ENCODE measurements around the gene ARL13A.

ARL13A gene

GRCh38 chrX:100975212-100975611 lies 5.7 kb downstream of the ARL13A start:
- Histone ChIP-seq H4K20me1 (ENCODE audit: low read depth, low read length) (no peaks in the 10 kb centered on the region), H3F3A (ENCODE audit: insufficient read depth) (no peaks in the 10 kb centered on the region), H3K9ac (ENCODE audit: low read length) (no peak overlapping the region), H3K4me2 (ENCODE audit: low read depth, low read length, poor library complexity, severe bottlenecking) (no peak overlapping the region), H3K27me3 (ENCODE audit: low read length) (no peaks in the 10 kb centered on the region), H2AFZ (ENCODE audit: low read depth, low read length, severe bottlenecking) (no peak overlapping the region), H3K9me3 (ENCODE audit: insufficient read depth, low read length) (no peaks in the 10 kb centered on the region), H3K4me3 (ENCODE audit: insufficient read depth, low read length, poor library complexity, severe bottlenecking) (no peak overlapping the region), H3K79me2 (ENCODE audit: insufficient read depth, low read length) (no peaks in the 10 kb centered on the region), H3K9me2 (replicated peaks; ENCODE audit: insufficient read depth, low read length) (no peaks in the 10 kb centered on the region), H3K36me3 (ENCODE audit: low read length) (no peaks in the 10 kb centered on the region), H3K27ac (ENCODE audit: low read depth, low read length) (no peak overlapping the region)
- TF ChIP-seq CTCF (IDR thresholded peaks at IDR 0.05; ENCODE audit: insufficient read depth, low read length, poor library complexity, severe bottlenecking) = no peak
- no peak for TF ChIP-seq EZH2phosphoT487 (conservative IDR thresholded peaks at IDR 0.05; ENCODE audit: low read length)

GRCh38 chrX:100976211-100976610 lies 6.7 kb downstream of the ARL13A start:
- H3K4me2 ChIP-seq (ENCODE audit: low read depth, low read length, poor library complexity, severe bottlenecking) = no peak overlapping the region
- H3K9me3 ChIP-seq (ENCODE audit: insufficient read depth, low read length) = no peaks in the 10 kb centered on the region
- no peaks in the 10 kb centered on the region for H3K27me3 ChIP-seq (ENCODE audit: low read length)
- H3K9ac ChIP-seq (ENCODE audit: low read length) = no peak overlapping the region
- H3K36me3 ChIP-seq (ENCODE audit: low read length) = no peaks in the 10 kb centered on the region
- no peaks in the 10 kb centered on the region for H3K9me2 ChIP-seq (replicated peaks; ENCODE audit: insufficient read depth, low read length)
- no peaks in the 10 kb centered on the region for H3K79me2 ChIP-seq (ENCODE audit: insufficient read depth, low read length)
- H3F3A ChIP-seq (ENCODE audit: insufficient read depth) = no peaks in the 10 kb centered on the region
- H2AFZ ChIP-seq (ENCODE audit: low read depth, low read length, severe bottlenecking) = no peak overlapping the region
- no peak overlapping the region for H3K4me3 ChIP-seq (ENCODE audit: insufficient read depth, low read length, poor library complexity, severe bottlenecking)
- TF ChIP-seq EZH2phosphoT487 (conservative IDR thresholded peaks at IDR 0.05; ENCODE audit: low read length) (no peak), CTCF (IDR thresholded peaks at IDR 0.05; ENCODE audit: insufficient read depth, low read length, poor library complexity, severe bottlenecking) (no peak)
- H3K27ac ChIP-seq (ENCODE audit: low read depth, low read length) = no peak overlapping the region
- no peaks in the 10 kb centered on the region for H4K20me1 ChIP-seq (ENCODE audit: low read depth, low read length)

- no peaks in the 10 kb centered on the region for H3K9me2 ChIP-seq (replicated peaks; ENCODE audit: insufficient read depth, low read length)
- H3K4me2 ChIP-seq (ENCODE audit: low read depth, low read length, poor library complexity, severe bottlenecking) = no peak overlapping the region
- H2AFZ ChIP-seq (ENCODE audit: low read depth, low read length, severe bottlenecking) = no peak overlapping the region
- no peaks in the 10 kb centered on the region for H3F3A ChIP-seq (ENCODE audit: insufficient read depth)
- H3K79me2 ChIP-seq (ENCODE audit: insufficient read depth, low read length) = no peaks in the 10 kb centered on the region
- H3K27ac ChIP-seq (ENCODE audit: low read depth, low read length) = no peak overlapping the region
- H3K4me3 ChIP-seq (ENCODE audit: insufficient read depth, low read length, poor library complexity, severe bottlenecking) = no peak overlapping the region
- no peak overlapping the region for H3K9ac ChIP-seq (ENCODE audit: low read length)
- no peak for TF ChIP-seq EZH2phosphoT487 (conservative IDR thresholded peaks at IDR 0.05; ENCODE audit: low read length)
- TF ChIP-seq CTCF (IDR thresholded peaks at IDR 0.05; ENCODE audit: insufficient read depth, low read length, poor library complexity, severe bottlenecking) = no peak
- H4K20me1 ChIP-seq (ENCODE audit: low read depth, low read length) = no peaks in the 10 kb centered on the region
- H3K36me3 ChIP-seq (ENCODE audit: low read length) = no peaks in the 10 kb centered on the region
- no peaks in the 10 kb centered on the region for H3K9me3 ChIP-seq (ENCODE audit: insufficient read depth, low read length)
- no peaks in the 10 kb centered on the region for H3K27me3 ChIP-seq (ENCODE audit: low read length)
Measured at GRCh38 chrX:100979881-100980607, 10.5 kb downstream of the ARL13A start.
